ENCODE data around the gene RAB4A.
A peak's percentile ranks its signal among the peaks of the same experiment; 100 is the strongest.

The RAB4A gene

DNA sequence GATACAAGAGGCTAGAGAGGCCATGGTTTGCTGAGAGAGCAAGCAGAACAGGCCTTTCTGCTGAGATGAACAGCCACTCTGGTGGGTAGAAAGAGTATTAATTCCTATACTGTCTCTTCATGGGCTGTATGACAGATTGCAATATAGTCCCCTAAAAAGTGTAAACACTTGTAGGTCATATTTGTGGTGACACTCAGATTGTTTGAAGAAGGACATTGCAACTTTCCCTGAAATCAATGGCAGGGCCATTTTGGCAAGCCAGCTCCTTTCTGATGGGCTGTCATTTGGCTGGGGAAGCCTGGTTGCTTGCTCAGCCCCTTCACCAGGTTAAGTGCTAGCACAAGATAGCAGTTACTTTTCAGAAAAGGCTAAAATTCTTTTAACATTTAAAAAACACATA is 27.5 kb downstream of the RAB4A start:
- Histone ChIP-seq H3K23ac (ENCODE audit: low read length) (no peak overlapping the region), H3K79me2 (ENCODE audit: control insufficient read depth, insufficient read depth, low read length) (no peaks in the 10 kb centered on the region), H3K36me3 (ENCODE audit: control insufficient read depth, insufficient read depth, low read length) (peaks cover 4% of the 10 kb centered on the region), H3K4ac (ENCODE audit: low read depth, low read length) (no peak overlapping the region), H3K18ac (ENCODE audit: low read length) (no peak overlapping the region), H3K27me3 (ENCODE audit: insufficient read depth, low read length, poor library complexity) (no peaks in the 10 kb centered on the region), H2BK15ac (replicated peaks; ENCODE audit: low read depth) (no peak overlapping the region), H4K8ac (ENCODE audit: low read depth, low read length) (no peak overlapping the region), H2AK5ac (ENCODE audit: low read length) (no peak overlapping the region), H2BK120ac (ENCODE audit: low read depth, low read length) (no peak overlapping the region), H3K27ac (ENCODE audit: low read depth, low read length) (no peak overlapping the region), H3K4me2 (ENCODE audit: low read length) (no peak overlapping the region), H3K4me3 (ENCODE audit: low read length) (no peak overlapping the region), H3K9ac (ENCODE audit: low read length) (no peak overlapping the region), H4K5ac (ENCODE audit: low read length) (no peak overlapping the region), H3K56ac (ENCODE audit: low read length) (no peak overlapping the region), H3K4me1 (ENCODE audit: control insufficient read depth, low read depth, low read length) (no peaks in the 10 kb centered on the region), H2BK5ac (ENCODE audit: low read length) (no peak overlapping the region), H3K79me1 (ENCODE audit: low read length) (no peaks in the 10 kb centered on the region)
- no peak for DNase-seq

DNA sequence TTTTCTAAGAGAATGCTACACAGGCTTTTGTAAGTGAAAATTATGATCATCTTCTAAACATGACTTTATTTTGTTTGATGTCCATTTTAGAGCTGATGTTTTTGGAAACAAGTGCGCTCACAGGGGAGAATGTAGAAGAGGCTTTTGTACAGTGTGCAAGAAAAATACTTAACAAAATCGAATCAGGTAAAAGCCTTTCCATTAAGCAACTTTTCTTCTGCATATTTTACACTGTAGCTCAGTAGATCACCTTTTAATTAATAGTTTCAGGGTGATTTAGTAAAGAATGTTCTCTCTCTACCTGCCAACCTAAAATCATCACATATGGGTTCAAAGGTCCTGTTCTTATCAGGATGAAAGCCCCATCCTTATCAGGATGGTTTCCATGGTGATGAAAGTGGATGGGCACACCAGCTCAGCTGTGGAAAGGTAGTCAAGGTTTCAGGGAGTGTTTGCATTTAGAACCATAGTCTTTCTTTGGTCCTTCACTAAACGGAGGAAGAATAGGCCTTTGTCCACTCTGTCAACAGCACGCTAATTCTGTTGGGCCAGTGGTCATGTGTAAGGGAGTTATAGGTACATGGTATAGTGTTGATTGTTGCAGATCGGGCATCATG is 28.1 kb downstream of the RAB4A start:
- H3K23ac ChIP-seq (ENCODE audit: low read length): no peak overlapping the region
- no peak overlapping the region for H3K4me3 ChIP-seq (ENCODE audit: low read length)
- no peaks in the 10 kb centered on the region for H3K27me3 ChIP-seq (ENCODE audit: insufficient read depth, low read length, poor library complexity)
- no peak overlapping the region for H2BK120ac ChIP-seq (ENCODE audit: low read depth, low read length)
- H2BK15ac ChIP-seq (replicated peaks; ENCODE audit: low read depth): no peak overlapping the region
- no peak overlapping the region for H4K8ac ChIP-seq (ENCODE audit: low read depth, low read length)
- H3K79me1 ChIP-seq (ENCODE audit: low read length): no peaks in the 10 kb centered on the region
- H3K9ac ChIP-seq (ENCODE audit: low read length): no peak overlapping the region
- H4K5ac ChIP-seq (ENCODE audit: low read length): no peak overlapping the region
- H3K4me2 ChIP-seq (ENCODE audit: low read length): no peak overlapping the region
- H3K4ac ChIP-seq (ENCODE audit: low read depth, low read length): no peak overlapping the region
- no peak overlapping the region for H2BK5ac ChIP-seq (ENCODE audit: low read length)
- H3K18ac ChIP-seq (ENCODE audit: low read length): no peak overlapping the region
- WGBS (ENCODE audit: extremely low coverage, insufficient coverage, low lambda C conversion rate): no CpG with 5 or more reads among the region's 5 CpGs
- DNase-seq: peak; percentile 16
- H3K56ac ChIP-seq (ENCODE audit: low read length): no peak overlapping the region
- H2AK5ac ChIP-seq (ENCODE audit: low read length): no peak overlapping the region
- no peaks in the 10 kb centered on the region for H3K4me1 ChIP-seq (ENCODE audit: control insufficient read depth, low read depth, low read length)
- H3K79me2 ChIP-seq (ENCODE audit: control insufficient read depth, insufficient read depth, low read length): no peaks in the 10 kb centered on the region
- H3K36me3 ChIP-seq (ENCODE audit: control insufficient read depth, insufficient read depth, low read length): peaks cover 4% of the 10 kb centered on the region
- H3K27ac ChIP-seq (ENCODE audit: low read depth, low read length): no peak overlapping the region

- Histone ChIP-seq H3K4me3 (ENCODE audit: low read length) (no peak overlapping the region), H3K9ac (ENCODE audit: low read length) (no peak overlapping the region), H3K4me1 (ENCODE audit: control insufficient read depth, low read depth, low read length) (no peaks in the 10 kb centered on the region), H2BK120ac (ENCODE audit: low read depth, low read length) (no peak overlapping the region), H2BK5ac (ENCODE audit: low read length) (no peak overlapping the region), H2BK15ac (replicated peaks; ENCODE audit: low read depth) (no peak overlapping the region), H3K18ac (ENCODE audit: low read length) (no peak overlapping the region), H3K27ac (ENCODE audit: low read depth, low read length) (no peak overlapping the region), H3K27me3 (ENCODE audit: insufficient read depth, low read length, poor library complexity) (no peaks in the 10 kb centered on the region), H2AK5ac (ENCODE audit: low read length) (no peak overlapping the region), H3K23ac (ENCODE audit: low read length) (no peak overlapping the region), H3K36me3 (ENCODE audit: control insufficient read depth, insufficient read depth, low read length) (peaks cover 4% of the 10 kb centered on the region), H3K56ac (ENCODE audit: low read length) (no peak overlapping the region), H4K8ac (ENCODE audit: low read depth, low read length) (no peak overlapping the region), H3K4ac (ENCODE audit: low read depth, low read length) (no peak overlapping the region), H4K5ac (ENCODE audit: low read length) (no peak overlapping the region), H3K4me2 (ENCODE audit: low read length) (no peak overlapping the region), H3K79me1 (ENCODE audit: low read length) (no peaks in the 10 kb centered on the region), H3K79me2 (ENCODE audit: control insufficient read depth, insufficient read depth, low read length) (no peaks in the 10 kb centered on the region)
- WGBS (ENCODE audit: extremely low coverage, insufficient coverage, low lambda C conversion rate): no CpG with 5 or more reads among the region's 6 CpGs
- DNase-seq: peak; percentile 28
Observed at GRCh38 chr1:229300099-229300757, 29.3 kb downstream of the RAB4A start.

DNA sequence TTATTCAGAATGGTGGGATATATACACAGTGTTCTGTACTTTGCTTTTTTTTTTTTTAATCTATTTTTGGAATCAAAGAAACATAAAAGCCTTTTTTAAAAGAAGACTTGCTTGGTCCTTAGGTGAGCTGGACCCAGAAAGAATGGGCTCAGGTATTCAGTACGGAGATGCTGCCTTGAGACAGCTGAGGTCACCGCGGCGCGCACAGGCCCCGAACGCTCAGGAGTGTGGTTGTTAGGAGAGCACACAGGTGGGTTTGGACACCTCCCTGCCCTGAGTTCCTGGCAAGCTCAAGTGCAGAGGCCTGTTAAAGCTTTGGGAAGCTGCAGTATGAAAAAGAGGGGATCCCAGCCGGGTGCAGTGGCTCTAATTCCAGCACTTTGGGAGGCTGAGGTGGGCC is 31.8 kb downstream of the RAB4A start:
- Histone ChIP-seq H4K5ac (ENCODE audit: low read length) (no peak overlapping the region), H3K23ac (ENCODE audit: low read length) (no peak overlapping the region), H3K27me3 (ENCODE audit: insufficient read depth, low read length, poor library complexity) (no peaks in the 10 kb centered on the region), H3K4me2 (ENCODE audit: low read length) (no peak overlapping the region), H3K4me1 (ENCODE audit: control insufficient read depth, low read depth, low read length) (no peaks in the 10 kb centered on the region), H4K8ac (ENCODE audit: low read depth, low read length) (no peak overlapping the region), H3K56ac (ENCODE audit: low read length) (no peak overlapping the region), H2BK15ac (replicated peaks; ENCODE audit: low read depth) (no peak overlapping the region), H3K9ac (ENCODE audit: low read length) (no peak overlapping the region), H3K27ac (ENCODE audit: low read depth, low read length) (no peak overlapping the region), H3K18ac (ENCODE audit: low read length) (no peak overlapping the region), H3K36me3 (ENCODE audit: control insufficient read depth, insufficient read depth, low read length) (peaks cover 2% of the 10 kb centered on the region), H3K79me2 (ENCODE audit: control insufficient read depth, insufficient read depth, low read length) (no peaks in the 10 kb centered on the region), H2BK5ac (ENCODE audit: low read length) (no peak overlapping the region), H2BK120ac (ENCODE audit: low read depth, low read length) (no peak overlapping the region), H3K4me3 (ENCODE audit: low read length) (no peak overlapping the region), H3K4ac (ENCODE audit: low read depth, low read length) (no peak overlapping the region), H3K79me1 (ENCODE audit: low read length) (no peaks in the 10 kb centered on the region), H2AK5ac (ENCODE audit: low read length) (no peak overlapping the region)
- DNase-seq: no peak
- WGBS (ENCODE audit: extremely low coverage, insufficient coverage, low lambda C conversion rate): no CpG with 5 or more reads among the region's 8 CpGs

- H3K4me3 ChIP-seq (ENCODE audit: low read length): no peak overlapping the region
- WGBS (ENCODE audit: extremely low coverage, insufficient coverage, low lambda C conversion rate): no CpG with 5 or more reads among the region's 4 CpGs
- no peaks in the 10 kb centered on the region for H3K79me1 ChIP-seq (ENCODE audit: low read length)
- H3K4me1 ChIP-seq (ENCODE audit: control insufficient read depth, low read depth, low read length): no peaks in the 10 kb centered on the region
- no peak overlapping the region for H3K9ac ChIP-seq (ENCODE audit: low read length)
- no peak overlapping the region for H3K23ac ChIP-seq (ENCODE audit: low read length)
- no peak overlapping the region for H2BK5ac ChIP-seq (ENCODE audit: low read length)
- no peak overlapping the region for H3K27ac ChIP-seq (ENCODE audit: low read depth, low read length)
- H3K4ac ChIP-seq (ENCODE audit: low read depth, low read length): no peak overlapping the region
- H4K8ac ChIP-seq (ENCODE audit: low read depth, low read length): no peak overlapping the region
- H2AK5ac ChIP-seq (ENCODE audit: low read length): no peak overlapping the region
- no peak overlapping the region for H2BK15ac ChIP-seq (replicated peaks; ENCODE audit: low read depth)
- H3K79me2 ChIP-seq (ENCODE audit: control insufficient read depth, insufficient read depth, low read length): no peaks in the 10 kb centered on the region
- no peak overlapping the region for H3K18ac ChIP-seq (ENCODE audit: low read length)
- H2BK120ac ChIP-seq (ENCODE audit: low read depth, low read length): no peak overlapping the region
- H3K27me3 ChIP-seq (ENCODE audit: insufficient read depth, low read length, poor library complexity): no peaks in the 10 kb centered on the region
- H3K36me3 ChIP-seq (ENCODE audit: control insufficient read depth, insufficient read depth, low read length): peaks cover 4% of the 10 kb centered on the region
- H3K4me2 ChIP-seq (ENCODE audit: low read length): no peak overlapping the region
- H3K56ac ChIP-seq (ENCODE audit: low read length): no peak overlapping the region
- H4K5ac ChIP-seq (ENCODE audit: low read length): no peak overlapping the region
- DNase-seq: no peak
Observed at GRCh38 chr1:229303855-229304254, 32.9 kb downstream of the RAB4A start.

- no CpG with 5 or more reads among the region's 2 CpGs for WGBS (ENCODE audit: extremely low coverage, insufficient coverage, low lambda C conversion rate)
- no peak for DNase-seq
- H4K8ac ChIP-seq (ENCODE audit: low read depth, low read length): no peak overlapping the region
- H3K18ac ChIP-seq (ENCODE audit: low read length): no peak overlapping the region
- no peak overlapping the region for H2BK120ac ChIP-seq (ENCODE audit: low read depth, low read length)
- H3K27me3 ChIP-seq (ENCODE audit: insufficient read depth, low read length, poor library complexity): no peaks in the 10 kb centered on the region
- H3K27ac ChIP-seq (ENCODE audit: low read depth, low read length): no peak overlapping the region
- no peak overlapping the region for H2AK5ac ChIP-seq (ENCODE audit: low read length)
- no peak overlapping the region for H2BK5ac ChIP-seq (ENCODE audit: low read length)
- no peaks in the 10 kb centered on the region for H3K79me2 ChIP-seq (ENCODE audit: control insufficient read depth, insufficient read depth, low read length)
- H3K79me1 ChIP-seq (ENCODE audit: low read length): no peaks in the 10 kb centered on the region
- no peak overlapping the region for H2BK15ac ChIP-seq (replicated peaks; ENCODE audit: low read depth)
- no peak overlapping the region for H3K4ac ChIP-seq (ENCODE audit: low read depth, low read length)
- no peaks in the 10 kb centered on the region for H3K4me1 ChIP-seq (ENCODE audit: control insufficient read depth, low read depth, low read length)
- H3K23ac ChIP-seq (ENCODE audit: low read length): no peak overlapping the region
- H3K36me3 ChIP-seq (ENCODE audit: control insufficient read depth, insufficient read depth, low read length): peaks cover 2% of the 10 kb centered on the region
- H3K4me2 ChIP-seq (ENCODE audit: low read length): no peak overlapping the region
- H3K56ac ChIP-seq (ENCODE audit: low read length): no peak overlapping the region
- H4K5ac ChIP-seq (ENCODE audit: low read length): no peak overlapping the region
- no peak overlapping the region for H3K4me3 ChIP-seq (ENCODE audit: low read length)
- H3K9ac ChIP-seq (ENCODE audit: low read length): no peak overlapping the region
Observed at GRCh38 chr1:229305392-229305791, 34.5 kb downstream of the RAB4A start.

All from mesendoderm (in vitro differentiated cells).